Spinal cord (tissue), 10 donors: ENCODE data around the gene FADD. TPM values are rescaled to one million over a fixed set of nuclear protein-coding genes. Genes with fewer than 3 reads are reported as not detected.
A peak's percentile ranks its signal among the peaks of the same experiment; 100 is the strongest.
"Not testable (repeated sequence)": the region's sequence is repeated elsewhere in the genome, so short reads cannot be mapped to it uniquely, and the experiment has no call there.

ENCODE experiments used
- DNase-seq, 6 donors: peaks; one replicate each; pipeline versions ENCODE4 v3.0.0 to v3.0.0-alpha.2; 2013 to 2015; ENCODE audit warnings: low spot score in 6 of 6, low read depth in 4 of 6
- H3K27ac ChIP-seq: one replicate; pipeline ENCODE4 v1.5.1; 2013; ENCODE audit warnings: low read depth, low read length, control low read depth
- H3K27me3 ChIP-seq: one replicate; pipeline ENCODE4 v1.6.1; 2013; ENCODE audit warnings: low read length; ENCODE audit not compliant: control insufficient read depth, insufficient read depth
- H3K36me3 ChIP-seq: one replicate; pipeline ENCODE4 v1.6.1; 2013; ENCODE audit warnings: low read length; ENCODE audit not compliant: control insufficient read depth, insufficient read depth
- H3K4me1 ChIP-seq: one replicate; pipeline ENCODE4 v1.6.1; 2013; ENCODE audit warnings: low read length; ENCODE audit not compliant: control insufficient read depth, insufficient read depth
- H3K4me3 ChIP-seq: one replicate; pipeline ENCODE4 v1.5.1; 2013; ENCODE audit warnings: low read depth, low read length, control low read depth
- H3K9me3 ChIP-seq: one replicate; pipeline ENCODE4 v1.6.1; 2013; ENCODE audit warnings: low read length; ENCODE audit not compliant: control insufficient read depth, insufficient read depth
- WGBS: methylation state at CpG from one replicate; pipeline ENCODE4 v1.1.5; 2013; ENCODE audit warnings: missing lambda C conversion rate; ENCODE audit not compliant: insufficient coverage; 5-methylcytosine and 5-hydroxymethylcytosine counted together
- polyA plus RNA-seq, 2 donors: library from polyadenylated mRNA; unstranded; fragments of 120-200 nt; gene quantifications; one replicate each; pipeline ENCODE4 v1.2.1, GENCODE V29; 2013; ENCODE audit not compliant: insufficient read length in 2 of 2
- total RNA-seq, 2 donors: library from RNA; depleted of rRNA in 1 of 2; stranded (reverse); fragments of 120-200 nt in 1 of 2; fragments of >200 nt in 1 of 2; gene quantifications; one replicate each; pipeline versions ENCODE4 v1.2.3 to v1.2.4, GENCODE V29; 2013 to 2014
- donor health status: healthy.

The FADD gene
- total and polyA plus RNA-seq, 4 donors, result 12.1 to 18.7 (median 17.2) TPM

DNA sequence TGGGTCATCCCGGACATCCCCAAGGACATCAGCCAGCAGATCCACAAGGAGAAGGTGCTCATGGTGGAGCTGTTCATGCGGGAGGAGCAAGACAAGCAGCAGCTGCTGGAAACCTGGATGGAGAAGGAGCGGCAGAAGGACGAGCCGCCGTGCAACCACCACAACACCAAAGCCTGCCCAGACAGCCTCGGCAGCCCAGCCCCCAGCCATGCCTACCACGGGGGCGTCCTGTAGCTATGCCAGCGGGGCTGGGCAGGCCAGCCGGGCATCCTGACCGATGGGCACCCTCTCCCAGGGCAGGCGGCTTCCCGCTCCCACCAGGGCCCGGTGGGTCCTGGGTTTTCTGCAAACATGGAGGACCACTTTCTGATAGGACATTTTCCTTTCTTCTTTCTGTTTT lies 15.3 kb upstream of the FADD start:
- H3K4me3 ChIP-seq, result no peak overlapping the region
- no peaks in the 10 kb centered on the region for H3K36me3 ChIP-seq
- H3K27ac ChIP-seq, result no peak overlapping the region
- peaks cover 1% of the 10 kb centered on the region for H3K4me1 ChIP-seq
- no peaks in the 10 kb centered on the region for H3K9me3 ChIP-seq
- WGBS, result 91% methylated on average over 15 of the region's 15 CpGs
- no peak for DNase-seq
- peaks cover 6% of the 10 kb centered on the region for H3K27me3 ChIP-seq

GRCh38 chr11:70189622-70190021 lies 13.5 kb upstream of the FADD start:
- Histone ChIP-seq H3K9me3 (no peaks in the 10 kb centered on the region), H3K27ac (no peak overlapping the region), H3K27me3 (peaks cover 4% of the 10 kb centered on the region), H3K36me3 (no peaks in the 10 kb centered on the region), H3K4me1 (peaks cover 4% of the 10 kb centered on the region), H3K4me3 (no peak overlapping the region)
- DNase-seq, result no peak
- 90% methylated on average over 11 of the region's 11 CpGs for WGBS

DNA sequence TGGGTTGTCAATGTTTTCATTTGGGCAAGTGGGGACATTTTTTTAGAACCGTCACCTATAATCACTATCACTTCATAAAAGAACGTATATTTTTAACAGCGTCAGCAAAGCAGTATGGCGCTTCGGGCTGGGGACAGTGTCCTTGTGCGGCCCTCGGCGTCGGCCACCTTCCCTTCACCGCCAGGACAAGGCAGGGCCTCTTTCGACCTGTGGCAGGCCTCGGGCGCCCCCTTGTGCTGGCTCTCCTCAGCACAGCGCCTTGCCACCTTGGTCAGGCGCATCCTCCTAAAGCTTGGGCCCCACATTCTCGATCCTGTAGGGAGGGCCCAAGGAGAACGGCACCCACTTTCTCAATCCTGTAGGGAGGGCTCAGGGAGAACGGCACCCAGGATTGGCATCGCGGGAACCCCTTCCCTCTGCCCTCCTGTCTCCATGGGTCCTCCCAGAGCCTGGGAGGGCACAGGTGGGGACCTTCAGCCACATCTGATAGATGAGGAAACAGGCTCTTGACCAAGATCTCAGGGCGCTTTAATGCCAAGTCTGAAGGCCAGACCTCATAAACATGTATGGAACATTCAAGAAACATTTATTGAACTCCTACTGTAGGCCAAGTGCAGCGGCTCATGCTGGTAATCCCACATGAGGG lies 11.5 kb upstream of the FADD start:
- WGBS, result 13% methylated on average over 22 of the region's 22 CpGs
- Histone ChIP-seq H3K36me3 (no peaks in the 10 kb centered on the region), H3K4me3 (no peak overlapping the region), H3K27me3 (peaks cover 4% of the 10 kb centered on the region), H3K4me1 (peaks cover 4% of the 10 kb centered on the region), H3K9me3 (no peaks in the 10 kb centered on the region), H3K27ac (no peak overlapping the region)
- peak in 2 of 6 donors; percentile 71 for DNase-seq

DNA sequence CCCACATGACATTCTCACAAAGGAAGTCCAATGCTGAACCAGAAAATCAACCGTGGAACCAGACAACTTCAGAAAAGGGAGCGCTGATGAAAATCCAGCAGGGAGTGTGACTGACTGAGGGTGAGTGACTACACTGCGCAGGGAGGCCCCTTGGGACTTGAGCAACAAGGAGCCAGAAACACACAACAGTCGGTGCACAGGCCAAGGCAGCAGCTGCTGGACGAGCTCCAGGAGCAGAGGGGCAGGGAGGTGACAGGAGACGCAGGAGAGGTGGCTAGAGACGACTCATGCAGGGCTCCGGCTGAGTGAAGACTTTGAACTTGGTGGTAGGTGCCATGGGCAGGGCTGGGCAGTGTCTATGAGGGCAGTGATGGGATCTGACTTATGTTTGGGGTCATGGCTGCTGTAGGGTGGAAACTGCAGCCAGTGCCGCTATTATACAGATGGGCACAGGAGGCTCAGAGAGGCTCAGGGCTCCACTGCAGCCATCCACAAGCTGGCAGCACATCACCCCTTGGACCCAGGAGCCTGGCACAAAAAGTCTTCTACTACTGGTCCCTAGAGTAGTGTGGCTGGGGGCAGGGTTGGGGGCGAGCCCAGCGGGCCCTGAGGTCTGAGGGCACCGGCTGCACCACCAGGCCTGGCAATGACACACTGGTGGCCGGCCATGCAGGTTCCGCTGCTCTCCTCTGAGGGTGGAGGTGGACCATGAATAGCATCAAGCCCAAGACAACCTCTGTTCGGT lies 10.3 kb upstream of the FADD start:
- Histone ChIP-seq H3K9me3 (no peaks in the 10 kb centered on the region), H3K4me1 (peaks cover 4% of the 10 kb centered on the region), H3K4me3 (no peak overlapping the region), H3K27ac (no peak overlapping the region), H3K36me3 (no peaks in the 10 kb centered on the region), H3K27me3 (no peaks in the 10 kb centered on the region)
- 70% methylated on average over 11 of the region's 15 CpGs for WGBS
- DNase-seq, result no peak

DNA sequence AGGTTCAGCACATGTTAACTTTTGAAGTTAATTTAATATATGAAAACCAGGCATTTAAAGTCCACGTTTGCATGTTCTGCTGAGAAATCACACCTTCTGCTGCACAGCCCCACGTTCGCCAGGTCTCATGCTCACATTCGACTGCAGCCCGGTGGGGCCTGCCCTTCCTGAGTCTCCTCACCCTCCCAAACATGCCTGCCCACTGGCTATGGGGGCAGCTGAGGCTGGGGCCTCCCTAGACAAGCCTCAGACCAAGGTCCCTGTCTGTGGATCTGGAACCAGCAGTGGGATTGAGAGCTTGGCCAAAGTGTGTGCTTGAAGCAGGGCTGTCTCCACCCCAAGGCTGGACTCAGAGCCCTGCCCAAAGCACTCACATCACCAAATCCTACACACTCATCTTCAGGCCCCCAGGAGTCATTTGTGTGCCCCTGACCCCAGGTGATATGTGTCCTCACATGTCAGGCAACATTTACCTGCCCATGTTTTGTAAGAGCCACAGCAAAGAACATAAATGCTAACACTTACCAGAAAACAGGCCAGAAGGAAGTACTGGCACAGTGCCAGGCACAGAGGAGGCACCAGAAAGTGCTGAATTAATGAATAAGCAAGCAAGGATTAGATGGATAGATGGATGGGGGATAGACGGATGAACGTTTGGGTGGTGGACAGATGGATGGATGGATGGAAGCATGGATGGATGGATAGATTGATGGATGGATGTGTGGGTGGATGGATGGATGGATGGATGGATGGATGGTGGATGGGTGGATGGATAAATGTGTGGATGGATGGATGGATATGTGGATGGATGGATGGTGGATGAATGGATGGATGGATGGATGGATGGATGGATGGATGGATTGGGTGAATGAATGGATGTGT lies 9.4 kb upstream of the FADD start:
- Histone ChIP-seq H3K36me3 (no peaks in the 10 kb centered on the region), H3K27me3 (no peaks in the 10 kb centered on the region), H3K9me3 (no peaks in the 10 kb centered on the region), H3K4me3 (no peak overlapping the region), H3K27ac (no peak overlapping the region), H3K4me1 (peaks cover 4% of the 10 kb centered on the region)
- 89% methylated on average over 5 of the region's 7 CpGs for WGBS
- peak in 1 of 6 donors; percentile 35 for DNase-seq

- DNase-seq, result no peak
- Histone ChIP-seq H3K27ac (no peak overlapping the region), H3K36me3 (no peaks in the 10 kb centered on the region), H3K27me3 (peaks cover 3% of the 10 kb centered on the region), H3K4me3 (no peak overlapping the region), H3K4me1 (peaks cover 4% of the 10 kb centered on the region), H3K9me3 (no peaks in the 10 kb centered on the region)
- 88% methylated on average over 3 of the region's 3 CpGs for WGBS
Measured at GRCh38 chr11:70194792-70195791, 8.0 kb upstream of the FADD start.

- Histone ChIP-seq H3K27ac (no peak overlapping the region), H3K9me3 (no peaks in the 10 kb centered on the region), H3K4me3 (no peak overlapping the region), H3K4me1 (peaks cover 20% of the 10 kb centered on the region), H3K36me3 (peaks cover 5% of the 10 kb centered on the region), H3K27me3 (peaks cover 3% of the 10 kb centered on the region)
- WGBS, result 75% methylated on average over 8 of the region's 10 CpGs
- no peak for DNase-seq
Measured at GRCh38 chr11:70200212-70200844, 2.8 kb upstream of the FADD start.

DNA sequence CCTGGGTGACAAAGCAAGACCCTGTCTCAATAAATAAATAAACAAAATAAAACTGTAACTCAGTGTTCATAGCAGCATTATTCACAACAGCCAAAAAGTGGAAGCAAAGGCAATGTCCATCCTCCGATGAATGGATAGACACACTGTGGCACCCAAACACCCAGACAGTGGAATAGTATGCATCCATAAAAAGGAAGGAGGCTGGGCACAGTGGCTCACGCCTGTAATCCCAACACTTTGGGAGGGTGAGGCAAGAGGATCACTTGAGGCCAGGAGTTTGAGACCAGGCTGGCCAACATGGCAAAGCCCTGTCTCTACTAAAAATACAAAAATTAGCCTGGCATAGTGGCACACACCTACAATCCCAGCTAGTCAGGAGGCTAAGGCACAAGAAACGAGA lies 2.0 kb upstream of the FADD start:
- not testable (repeated sequence) for H3K4me3 ChIP-seq, H3K27ac ChIP-seq, H3K9me3 ChIP-seq, DNase-seq, H3K27me3 ChIP-seq
- 100% methylated on average over 1 of the region's 3 CpGs for WGBS
- Histone ChIP-seq H3K4me1 (peaks cover 24% of the 10 kb centered on the region), H3K36me3 (peaks cover 12% of the 10 kb centered on the region)
